Chondrocyte (in vitro differentiated cells): ENCODE data around the gene CENPT. TPM values are rescaled to one million over a fixed set of nuclear protein-coding genes. Genes with fewer than 3 reads are reported as not detected.

Source experiments
- DNase-seq: peaks from one replicate; pipeline ENCODE4 v3.0.0; 2021; ENCODE audit warnings: mixed read lengths, low spot score
- H3K27ac Mint-ChIP-seq: one replicate; pipeline ENCODE4 v1.8.0; 2021; ENCODE audit warnings: mild to moderate bottlenecking, moderate library complexity, mixed read lengths; ENCODE audit not compliant: unreplicated experiment
- H3K27me3 Mint-ChIP-seq: 2 replicates; pipeline ENCODE4 v1.8.0; 2021; ENCODE audit warnings: low read depth, mixed read lengths
- H3K36me3 Mint-ChIP-seq: 2 replicates; pipeline ENCODE4 v1.8.0; 2021; ENCODE audit warnings: low read depth, mixed read lengths
- H3K4me1 Mint-ChIP-seq: 2 replicates; pipeline ENCODE4 v1.8.0; 2021; ENCODE audit warnings: low read depth, mild to moderate bottlenecking, mixed read lengths
- H3K4me3 Mint-ChIP-seq: one replicate; pipeline ENCODE4 v1.8.0; 2021; ENCODE audit warnings: mild to moderate bottlenecking, moderate library complexity, mixed read lengths; ENCODE audit not compliant: unreplicated experiment
- H3K9me3 Mint-ChIP-seq: 2 replicates; pipeline ENCODE4 v1.8.0; 2021; ENCODE audit warnings: low read depth, mixed read lengths
- CTCF ChIP-seq: fragments of 200-600 bp; sonication (generic); IDR thresholded peaks from 2 replicates; pipeline ENCODE4 v1.5.0; 2021; ENCODE audit warnings: antibody characterized with exemption, mild to moderate bottlenecking, moderate library complexity
- total RNA-seq: library from RNA; stranded (reverse); gene quantifications from 3 replicates; pipeline ENCODE4 v1.2.1, GENCODE V29; 2021

The CENPT gene
- total RNA-seq, 1 donor from 2014 or later, result 50.5 TPM

DNA sequence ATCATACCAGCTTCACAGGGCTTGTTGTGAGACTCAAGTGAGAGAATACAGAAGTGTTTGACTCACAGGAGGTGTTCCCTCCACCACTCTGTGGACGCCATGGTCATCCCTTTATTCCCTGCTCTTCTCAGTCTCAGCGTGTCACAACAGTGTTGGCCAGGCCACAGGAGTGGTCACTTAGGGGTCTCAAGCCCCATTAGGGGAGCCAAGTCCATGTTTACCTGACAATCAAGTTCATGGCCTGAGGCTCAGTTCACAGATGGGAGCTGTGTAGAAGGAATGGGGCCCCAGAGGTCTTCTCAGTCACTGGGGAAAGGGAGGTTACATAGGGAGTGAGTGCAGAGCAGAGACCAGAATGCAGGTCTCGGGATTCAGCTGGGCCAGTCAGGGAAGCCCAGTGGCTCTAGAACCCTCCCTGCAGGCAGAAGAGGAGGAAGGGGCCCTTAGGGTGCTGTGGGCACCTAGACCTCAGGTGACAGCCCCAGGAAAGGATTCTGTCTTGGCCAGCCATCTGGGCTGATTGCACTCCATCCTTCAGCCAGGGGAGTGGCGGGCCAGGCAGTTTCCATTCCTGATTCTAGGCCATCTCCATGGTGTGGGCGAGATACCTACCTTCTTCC is 9.5 kb upstream of the CENPT start:
- Mint-ChIP-seq H3K4me3 (no peak overlapping the region), H3K27me3 (no peaks in the 10 kb centered on the region), H3K36me3 (peaks cover 4% of the 10 kb centered on the region), H3K27ac (peak overlapping the region; percentile 83), H3K4me1 (peaks cover 57% of the 10 kb centered on the region), H3K9me3 (no peaks in the 10 kb centered on the region)
- TF ChIP-seq CTCF, result no peak
- no peak for DNase-seq

GRCh38 chr16:67855789-67856188 is 8.3 kb upstream of the CENPT start:
- H3K27ac Mint-ChIP-seq, result no peak overlapping the region
- no peaks in the 10 kb centered on the region for H3K36me3 Mint-ChIP-seq
- peaks cover 44% of the 10 kb centered on the region for H3K4me1 Mint-ChIP-seq
- no peak for DNase-seq
- no peaks in the 10 kb centered on the region for H3K27me3 Mint-ChIP-seq
- H3K9me3 Mint-ChIP-seq, result no peaks in the 10 kb centered on the region
- H3K4me3 Mint-ChIP-seq, result no peak overlapping the region
- TF ChIP-seq CTCF, result no peak

DNA sequence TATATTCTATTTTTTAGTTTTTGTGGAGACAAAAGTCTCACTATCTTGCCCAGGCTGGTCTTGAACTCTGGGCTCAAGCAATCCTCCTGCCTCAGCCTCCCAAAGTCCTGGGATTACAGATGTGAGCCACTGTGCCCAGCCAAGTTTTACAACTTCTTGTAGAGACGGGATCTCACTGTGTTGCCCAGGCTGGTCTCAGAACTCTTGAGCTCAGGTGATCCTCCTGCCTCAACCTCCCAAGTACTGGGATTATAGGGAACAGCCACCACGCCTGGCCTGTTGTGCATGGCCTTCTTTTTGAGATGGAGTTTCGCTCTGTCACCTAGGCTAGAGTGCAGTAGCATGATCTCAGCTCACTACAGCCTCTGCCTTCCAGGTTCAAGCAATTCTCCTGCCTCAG is 6.2 kb upstream of the CENPT start:
- Mint-ChIP-seq H3K36me3 (no peaks in the 10 kb centered on the region), H3K27ac (no peak overlapping the region), H3K4me1 (peaks cover 48% of the 10 kb centered on the region), H3K4me3 (no peak overlapping the region), H3K9me3 (no peaks in the 10 kb centered on the region), H3K27me3 (no peaks in the 10 kb centered on the region)
- no peak for TF ChIP-seq CTCF
- no peak for DNase-seq

DNA sequence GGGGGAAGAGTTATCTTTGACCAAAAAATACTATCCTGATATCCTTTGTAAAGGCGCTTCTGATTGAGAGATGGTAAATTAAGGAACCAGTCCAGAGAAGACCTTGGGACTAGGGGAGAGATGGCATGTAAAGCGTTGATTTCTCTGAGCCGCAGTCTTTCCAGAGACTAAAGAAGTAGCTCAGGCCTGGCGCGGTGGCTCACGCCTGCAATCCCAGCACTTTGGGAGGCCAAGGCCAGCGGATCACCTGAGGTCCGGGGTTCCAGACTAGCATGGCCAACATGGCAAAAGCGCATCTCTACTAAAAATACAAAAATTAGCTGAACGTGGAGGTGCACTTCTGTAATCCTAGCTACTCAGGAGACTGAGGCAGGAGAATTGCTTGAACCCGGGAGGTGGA is 625 bp upstream of the CENPT start:
- Mint-ChIP-seq H3K4me1 (peaks cover 52% of the 10 kb centered on the region), H3K36me3 (no peaks in the 10 kb centered on the region), H3K27me3 (no peaks in the 10 kb centered on the region), H3K27ac (peak overlapping the region; percentile 93), H3K9me3 (no peaks in the 10 kb centered on the region), H3K4me3 (peak overlapping the region; percentile 88)
- no peak for DNase-seq
- TF ChIP-seq CTCF, result no peak

DNA sequence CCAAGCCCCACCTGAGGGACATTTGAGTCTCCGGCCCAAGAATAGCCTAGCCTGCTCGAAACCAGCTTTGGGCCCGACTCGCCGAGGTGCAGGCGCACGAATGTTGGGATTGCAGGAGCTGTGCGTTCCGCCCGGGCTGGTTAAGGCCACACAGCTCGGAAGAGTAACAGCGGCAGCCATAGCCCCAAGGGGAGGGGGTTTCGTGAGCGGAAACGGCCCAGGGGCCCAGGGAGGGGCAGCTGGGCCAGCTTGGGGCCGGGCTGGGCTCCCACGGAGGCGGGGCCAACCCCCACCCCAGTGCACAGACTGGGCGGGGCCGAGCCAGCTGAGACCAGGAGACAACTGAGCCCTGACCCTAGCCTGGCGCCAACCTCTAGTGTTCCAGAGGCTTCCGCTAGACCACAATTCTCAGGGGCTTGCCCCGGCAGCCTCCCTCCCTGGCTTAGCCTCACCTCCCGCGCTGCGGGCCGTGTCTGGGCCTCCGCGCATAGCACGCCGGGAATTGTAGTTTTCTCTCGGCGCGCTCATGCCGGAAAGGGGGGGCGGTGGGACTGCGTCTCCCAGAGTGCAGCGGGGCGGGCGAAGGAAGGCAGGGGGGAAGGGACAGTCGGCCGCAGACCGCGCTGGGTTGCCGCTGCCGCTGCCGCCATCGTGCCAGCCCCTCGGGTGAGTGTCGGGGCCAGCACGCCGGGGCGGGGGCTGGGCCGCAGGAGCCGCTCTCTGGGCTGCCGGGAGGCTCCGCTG is 1.0 kb downstream of the CENPT start, which contains the start of gene NUTF2:
TSS of gene NUTF2 (plus strand) at position 614 of the 744 bp plus-strand sequence. CDS start 18,198 bp downstream, outside the sequence.
- DNase-seq, result peak; percentile 97
- no peaks in the 10 kb centered on the region for H3K27me3 Mint-ChIP-seq
- H3K36me3 Mint-ChIP-seq, result no peaks in the 10 kb centered on the region
- H3K27ac Mint-ChIP-seq, result peak within 1 kb of the TSS; percentile 93
- peak within 1 kb of the TSS; percentile 88 for H3K4me3 Mint-ChIP-seq
- no peaks in the 10 kb centered on the region for H3K9me3 Mint-ChIP-seq
- no peak for TF ChIP-seq CTCF
- peaks cover 57% of the 10 kb centered on the region for H3K4me1 Mint-ChIP-seq
